Gastroesophageal sphincter (tissue), 3 donors: ENCODE results near the gene PHLDB1.

Source experiments
- CTCF ChIP-seq, 4 experiments: fragments of 200-600 bp in 2 of 4; fragments of 450-650 bp in 2 of 4; sonication (generic) in 1 of 4; IDR thresholded peaks; one replicate each; pipeline ENCODE4 v1.5.1; 2017 to 2019; ENCODE audit warnings: antibody characterized with exemption in 4 of 4, mild to moderate bottlenecking in 2 of 4, moderate library complexity in 2 of 4
- EP300 ChIP-seq: sonication (generic); formaldehyde crosslinking; IDR thresholded peaks from one replicate; pipeline ENCODE4 v1.6.1; 2017; ENCODE audit warnings: antibody characterized with exemption, mild to moderate bottlenecking
- POLR2A ChIP-seq, 2 donors: fragments of 450-650 bp; IDR thresholded peaks; one replicate each; pipeline ENCODE4 v1.6.1; 2017; ENCODE audit warnings: antibody characterized with exemption in 2 of 2, mild to moderate bottlenecking in 2 of 2, moderate library complexity in 1 of 2
- POLR2AphosphoS5 ChIP-seq: sonication (generic); formaldehyde crosslinking; IDR thresholded peaks from one replicate; pipeline ENCODE4 v1.6.1; 2017; ENCODE audit warnings: antibody characterized with exemption

DNA sequence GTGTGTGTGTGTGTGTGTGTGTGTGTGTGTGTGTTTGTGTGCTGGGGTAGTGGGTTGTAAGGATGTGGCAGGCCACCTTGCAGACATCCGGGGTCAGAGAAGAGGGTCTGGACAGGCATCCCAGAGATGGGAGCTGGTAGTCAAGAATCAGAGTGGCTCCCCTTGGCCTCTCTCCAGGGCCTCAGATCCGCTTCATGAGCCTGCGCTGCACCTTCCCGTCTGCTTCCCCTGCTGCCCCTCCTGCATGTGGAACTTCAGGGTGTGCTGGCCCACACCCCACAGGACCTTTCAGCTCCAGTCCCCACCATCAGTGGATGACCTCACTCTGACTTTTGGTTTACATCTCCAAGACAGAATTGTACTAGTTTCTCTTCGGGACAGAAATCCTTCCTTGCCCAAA lies 40.9 kb downstream of the PHLDB1 start:
- TF ChIP-seq CTCF (IDR thresholded peaks at IDR 0.05) (no peak), POLR2A (IDR thresholded peaks at IDR 0.05) (no peak), EP300 (no peak), POLR2AphosphoS5 (no peak)
